PC-9 (cell line): ENCODE measurements around the gene GPC5. TPM values are rescaled to one million over a fixed set of nuclear protein-coding genes. Genes with fewer than 3 reads are reported as not detected.
"Not testable (repeated sequence)": the region's sequence is repeated elsewhere in the genome, so short reads cannot be mapped to it uniquely, and the experiment has no call there.

ENCODE experiments used
- BruUV-seq: library from RNA; stranded (reverse); fragments of 400-500 nt; replicated peaks from 2 replicates; lab custom pipeline; 2021; lab: Mats Ljungman, UMichigan
- CTCF ChIA-PET: fragments of 300-600 bp; sonication (Branson Sonifier 250); formaldehyde crosslinking; loops from one replicate; lab custom pipeline; 2022; ENCODE audit warnings: antibody characterized with exemption; lab: Charles Lee
- POLR2A ChIA-PET: fragments of 300-600 bp; sonication (Branson Sonifier 250); formaldehyde crosslinking; loops from one replicate; lab custom pipeline; 2022; ENCODE audit warnings: antibody characterized with exemption; ENCODE audit not compliant: unreplicated experiment; lab: Charles Lee
- DNase-seq, 2 experiments: peaks; one replicate each; pipeline versions ENCODE4 v3.0.0 to v3.0.0-alpha.2; 2015 to 2022; ENCODE audit warnings: mixed read lengths in 1 of 2
- H2AFZ ChIP-seq: fragments of 200-600 bp; sonication (generic); 2 replicates; pipeline ENCODE4 v1.8.1; 2017; ENCODE audit warnings: antibody characterized with exemption
- H3F3A ChIP-seq: fragments of 200-600 bp; sonication (generic); 2 replicates; pipeline ENCODE4 v1.8.1; 2017; ENCODE audit warnings: antibody characterized with exemption, mild to moderate bottlenecking, low read depth; ENCODE audit not compliant: insufficient read depth
- H3K27ac ChIP-seq: fragments of 200-600 bp; sonication (generic); 2 replicates; pipeline ENCODE4 v1.6.1; 2016; ENCODE audit warnings: mixed run types
- H3K27me3 ChIP-seq: fragments of 200-600 bp; sonication (generic); 2 replicates; pipeline ENCODE4 v1.6.1; 2016; ENCODE audit warnings: low read depth, mixed run types; ENCODE audit not compliant: insufficient read depth
- H3K36me3 ChIP-seq: fragments of 200-600 bp; sonication (generic); 2 replicates; pipeline ENCODE4 v1.6.1; 2016; ENCODE audit warnings: low read depth, mixed run types
- H3K4me1 ChIP-seq: fragments of 200-600 bp; sonication (generic); replicated peaks from 2 replicates; pipeline ENCODE4 v1.6.1; 2016; ENCODE audit warnings: mixed run types; ENCODE audit not compliant: insufficient read depth
- H3K4me2 ChIP-seq: fragments of 200-600 bp; sonication (generic); 2 replicates; pipeline ENCODE4 v1.6.1; 2017; ENCODE audit warnings: mixed run types
- H3K4me3 ChIP-seq: fragments of 200-600 bp; sonication (generic); 2 replicates; pipeline ENCODE4 v1.6.1; 2016; ENCODE audit warnings: mixed run types
- H3K79me2 ChIP-seq: fragments of 200-600 bp; sonication (generic); 2 replicates; pipeline ENCODE4 v1.6.1; 2017; ENCODE audit warnings: low read depth, mixed run types
- H3K9me2 ChIP-seq: fragments of 200-600 bp; sonication (generic); 2 replicates; pipeline ENCODE4 v1.8.1; 2017; ENCODE audit warnings: mild to moderate bottlenecking; ENCODE audit not compliant: insufficient read depth
- H3K9me3 ChIP-seq: fragments of 200-600 bp; sonication (generic); 2 replicates; pipeline ENCODE4 v1.8.1; 2016; ENCODE audit warnings: low read depth; ENCODE audit not compliant: insufficient read depth
- H4K20me1 ChIP-seq: fragments of 200-600 bp; sonication (generic); 2 replicates; pipeline ENCODE4 v1.8.1; 2017; ENCODE audit not compliant: insufficient read depth
- EZH2 ChIP-seq: fragments of 200-600 bp; sonication (generic); IDR thresholded peaks from 2 replicates; pipeline ENCODE4 v1.8.0; 2017; ENCODE audit warnings: antibody characterized with exemption, low read depth
- intact Hi-C: fragments of 100-400 bp; cut with micrococcal nuclease; formaldehyde crosslinking; loops from one replicate; pipeline ENCODE4 v1.10.0; 2022; ENCODE audit not compliant: unreplicated experiment
- total RNA-seq: library from RNA; stranded (reverse); gene quantifications from 2 replicates; pipeline ENCODE4 v1.2.3, GENCODE V29; 2021
- TF ChIP-seq, protein P1 (sequence below): fragments of 200-600 bp; sonication (generic); conservative IDR thresholded peaks from 2 replicates; pipeline ENCODE4 v1.6.1; 2017; ENCODE audit warnings: mixed run types, antibody characterized with exemption, mild to moderate bottlenecking, moderate library complexity

The GPC5 gene
- total RNA-seq, 1 experiment from 2014 or later, result not detected

DNA sequence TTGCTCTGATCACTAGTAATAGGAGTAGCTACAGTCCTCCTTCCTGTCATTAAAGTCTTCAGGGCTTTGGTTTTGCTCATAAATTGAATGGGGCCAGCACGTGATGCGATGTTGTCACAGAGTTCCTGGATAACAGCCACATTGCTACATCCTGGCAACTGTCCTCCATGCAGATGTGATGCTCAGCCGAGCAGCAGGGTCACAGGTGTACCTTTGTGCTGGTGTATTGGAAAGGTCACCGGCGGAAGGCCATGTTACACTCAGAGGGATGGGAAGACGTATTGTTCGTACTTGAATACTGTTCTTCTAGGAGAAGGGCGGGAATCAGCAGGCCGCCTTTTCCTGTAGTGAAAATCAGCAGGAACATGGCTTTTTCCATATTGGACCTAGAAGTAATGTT lies 1114.4 kb downstream of the GPC5 start:
- H3K4me2 ChIP-seq, result no peak overlapping the region
- no peaks in the 10 kb centered on the region for H3F3A ChIP-seq
- H3K27ac ChIP-seq, result no peak overlapping the region
- H3K27me3 ChIP-seq, result no peaks in the 10 kb centered on the region
- BruUV-seq, result no TSS peak
- no peaks in the 10 kb centered on the region for H3K9me3 ChIP-seq
- no peak for TF ChIP-seq EZH2
- TF ChIP-seq, protein P1, sequence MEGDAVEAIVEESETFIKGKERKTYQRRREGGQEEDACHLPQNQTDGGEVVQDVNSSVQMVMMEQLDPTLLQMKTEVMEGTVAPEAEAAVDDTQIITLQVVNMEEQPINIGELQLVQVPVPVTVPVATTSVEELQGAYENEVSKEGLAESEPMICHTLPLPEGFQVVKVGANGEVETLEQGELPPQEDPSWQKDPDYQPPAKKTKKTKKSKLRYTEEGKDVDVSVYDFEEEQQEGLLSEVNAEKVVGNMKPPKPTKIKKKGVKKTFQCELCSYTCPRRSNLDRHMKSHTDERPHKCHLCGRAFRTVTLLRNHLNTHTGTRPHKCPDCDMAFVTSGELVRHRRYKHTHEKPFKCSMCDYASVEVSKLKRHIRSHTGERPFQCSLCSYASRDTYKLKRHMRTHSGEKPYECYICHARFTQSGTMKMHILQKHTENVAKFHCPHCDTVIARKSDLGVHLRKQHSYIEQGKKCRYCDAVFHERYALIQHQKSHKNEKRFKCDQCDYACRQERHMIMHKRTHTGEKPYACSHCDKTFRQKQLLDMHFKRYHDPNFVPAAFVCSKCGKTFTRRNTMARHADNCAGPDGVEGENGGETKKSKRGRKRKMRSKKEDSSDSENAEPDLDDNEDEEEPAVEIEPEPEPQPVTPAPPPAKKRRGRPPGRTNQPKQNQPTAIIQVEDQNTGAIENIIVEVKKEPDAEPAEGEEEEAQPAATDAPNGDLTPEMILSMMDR, result no peak
- intact Hi-C loops, result no loop called here
- H3K9me2 ChIP-seq, result no peaks in the 10 kb centered on the region
- H3K4me3 ChIP-seq, result no peak overlapping the region
- DNase-seq, result no peak
- no peaks in the 10 kb centered on the region for H3K36me3 ChIP-seq
- no peaks in the 10 kb centered on the region for H3K4me1 ChIP-seq
- no peaks in the 10 kb centered on the region for H4K20me1 ChIP-seq
- CTCF ChIA-PET, result no interaction called here
- H3K79me2 ChIP-seq, result no peaks in the 10 kb centered on the region
- no peak overlapping the region for H2AFZ ChIP-seq
- POLR2A ChIA-PET, result no interaction called here

DNA sequence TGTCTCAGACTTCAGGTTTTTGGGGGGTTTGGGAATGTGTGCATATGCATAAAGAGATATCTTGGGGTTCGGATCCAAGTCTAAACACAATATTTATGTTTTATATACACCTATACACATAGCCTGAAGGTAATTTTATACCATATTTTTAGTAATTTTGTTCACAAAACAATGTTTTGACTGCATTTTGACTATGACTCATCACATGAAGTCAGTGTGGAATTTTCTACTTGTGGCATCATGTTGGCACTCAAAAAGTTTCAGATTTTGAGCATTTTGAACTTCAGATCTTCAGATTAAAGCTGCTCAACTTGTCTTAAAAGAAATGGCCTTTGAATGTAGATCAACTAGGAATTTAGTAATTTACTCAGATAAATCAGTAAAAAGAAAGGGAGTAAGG lies 1115.3 kb downstream of the GPC5 start:
- H3K79me2 ChIP-seq, result no peaks in the 10 kb centered on the region
- no peaks in the 10 kb centered on the region for H3K4me1 ChIP-seq
- no peak for TF ChIP-seq EZH2
- TF ChIP-seq, protein P1, result no peak
- intact Hi-C loops, result no loop called here
- H4K20me1 ChIP-seq, result no peaks in the 10 kb centered on the region
- no peak overlapping the region for H3K27ac ChIP-seq
- no peaks in the 10 kb centered on the region for H3K27me3 ChIP-seq
- no peak overlapping the region for H3K4me2 ChIP-seq
- no peak overlapping the region for H3K4me3 ChIP-seq
- no peak for DNase-seq
- ChIA-PET POLR2A (no interaction called here), CTCF (no interaction called here)
- no peaks in the 10 kb centered on the region for H3K9me2 ChIP-seq
- no peaks in the 10 kb centered on the region for H3K9me3 ChIP-seq
- no peaks in the 10 kb centered on the region for H3F3A ChIP-seq
- H2AFZ ChIP-seq, result no peak overlapping the region
- no peaks in the 10 kb centered on the region for H3K36me3 ChIP-seq
- BruUV-seq, result no TSS peak

DNA sequence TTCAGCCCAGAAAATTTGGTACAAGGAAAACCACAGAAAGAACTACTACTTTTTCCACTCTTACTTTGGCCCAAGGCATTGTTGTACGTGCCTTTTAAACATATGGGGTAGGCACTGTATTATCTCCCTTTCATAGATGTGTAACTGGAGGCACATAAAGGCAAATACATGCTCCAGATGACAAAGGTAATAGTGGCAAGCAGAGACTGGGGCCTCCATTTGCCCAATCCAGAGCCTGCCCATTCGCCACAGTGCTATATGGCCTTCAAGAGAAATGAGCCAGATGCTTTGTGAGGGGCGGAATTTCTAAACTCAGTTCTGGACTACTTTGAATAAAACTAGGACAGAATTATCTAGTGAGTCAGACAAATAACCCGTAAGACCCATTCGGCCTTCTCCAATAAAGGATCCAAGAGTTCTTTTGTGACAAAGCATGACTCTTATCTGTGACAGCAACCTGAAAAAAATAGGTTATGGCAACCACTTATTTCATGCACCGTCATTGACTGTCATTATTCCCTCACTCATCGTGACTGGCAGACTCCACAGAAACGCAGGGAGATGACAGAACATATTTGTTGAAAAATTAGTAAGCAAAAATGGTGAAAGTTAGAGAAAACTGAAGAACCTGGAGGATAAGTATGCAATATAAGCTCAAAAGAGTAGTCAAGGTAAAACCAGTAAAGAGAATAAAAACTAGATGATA lies 1116.2 kb downstream of the GPC5 start:
- no peaks in the 10 kb centered on the region for H4K20me1 ChIP-seq
- no TSS peak for BruUV-seq
- H3K27me3 ChIP-seq, result no peaks in the 10 kb centered on the region
- H3K36me3 ChIP-seq, result no peaks in the 10 kb centered on the region
- H2AFZ ChIP-seq, result no peak overlapping the region
- no peaks in the 10 kb centered on the region for H3K4me1 ChIP-seq
- H3F3A ChIP-seq, result no peaks in the 10 kb centered on the region
- no peak overlapping the region for H3K4me3 ChIP-seq
- ChIA-PET CTCF (no interaction called here), POLR2A (no interaction called here)
- H3K9me2 ChIP-seq, result no peaks in the 10 kb centered on the region
- H3K79me2 ChIP-seq, result no peaks in the 10 kb centered on the region
- H3K27ac ChIP-seq, result no peak overlapping the region
- no peaks in the 10 kb centered on the region for H3K9me3 ChIP-seq
- TF ChIP-seq, protein P1, result no peak
- TF ChIP-seq EZH2, result no peak
- intact Hi-C loops, result no loop called here
- no peak for DNase-seq
- H3K4me2 ChIP-seq, result no peak overlapping the region

DNA sequence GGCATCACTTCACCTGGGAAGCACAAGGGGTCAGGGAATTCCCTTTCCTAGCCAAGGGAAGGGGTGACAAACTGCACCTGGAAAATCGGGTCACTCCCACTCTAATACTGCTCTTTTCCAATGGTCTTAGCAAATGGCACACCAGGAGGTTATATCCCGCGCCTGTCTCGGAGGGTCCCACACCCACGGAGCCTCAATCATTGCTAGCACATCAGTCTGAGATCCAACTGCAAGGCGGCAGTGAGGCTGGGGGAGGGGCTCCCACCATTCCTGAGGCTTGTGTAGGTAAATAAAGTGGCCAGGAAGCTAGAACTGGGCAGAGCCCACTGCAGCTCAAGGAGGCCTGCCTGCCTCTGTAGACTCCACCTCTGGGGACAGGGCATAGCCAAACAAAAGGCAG lies 1118.5 kb downstream of the GPC5 start:
- POLR2A ChIA-PET, H3F3A ChIP-seq, H3K4me2 ChIP-seq, H3K9me2 ChIP-seq, H3K79me2 ChIP-seq, CTCF ChIA-PET, H3K27ac ChIP-seq, H3K36me3 ChIP-seq, intact Hi-C loops, H3K27me3 ChIP-seq, DNase-seq, H3K4me1 ChIP-seq, H2AFZ ChIP-seq, H4K20me1 ChIP-seq, H3K4me3 ChIP-seq, H3K9me3 ChIP-seq, BruUV-seq: not testable (repeated sequence)

DNA sequence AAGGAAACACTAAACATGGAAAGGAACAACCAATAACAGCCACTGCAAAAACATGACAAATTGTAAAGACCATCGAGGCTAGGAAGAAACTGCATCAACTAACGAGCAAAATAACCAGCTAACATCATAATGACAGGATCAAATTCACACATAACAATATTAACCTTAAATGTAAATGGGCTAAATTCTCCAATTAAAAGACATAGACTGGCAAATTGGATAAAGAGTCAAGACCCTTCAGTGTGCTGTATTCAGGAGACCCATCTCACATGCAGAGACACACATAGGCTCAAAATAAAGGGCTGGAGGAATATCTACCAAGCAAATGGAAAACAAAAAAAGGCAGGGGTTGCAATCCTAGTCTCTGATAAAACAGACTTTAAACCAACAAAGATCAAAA lies 1120.2 kb downstream of the GPC5 start:
- H4K20me1 ChIP-seq, BruUV-seq, H3K36me3 ChIP-seq, H3K27me3 ChIP-seq, intact Hi-C loops, H2AFZ ChIP-seq, H3K4me2 ChIP-seq, H3K9me2 ChIP-seq, DNase-seq, POLR2A ChIA-PET, H3K4me1 ChIP-seq, CTCF ChIA-PET, H3F3A ChIP-seq, H3K27ac ChIP-seq, H3K4me3 ChIP-seq, H3K79me2 ChIP-seq, H3K9me3 ChIP-seq: not testable (repeated sequence)
